ENCODE results near the gene FAM227B.

The FAM227B gene

DNA sequence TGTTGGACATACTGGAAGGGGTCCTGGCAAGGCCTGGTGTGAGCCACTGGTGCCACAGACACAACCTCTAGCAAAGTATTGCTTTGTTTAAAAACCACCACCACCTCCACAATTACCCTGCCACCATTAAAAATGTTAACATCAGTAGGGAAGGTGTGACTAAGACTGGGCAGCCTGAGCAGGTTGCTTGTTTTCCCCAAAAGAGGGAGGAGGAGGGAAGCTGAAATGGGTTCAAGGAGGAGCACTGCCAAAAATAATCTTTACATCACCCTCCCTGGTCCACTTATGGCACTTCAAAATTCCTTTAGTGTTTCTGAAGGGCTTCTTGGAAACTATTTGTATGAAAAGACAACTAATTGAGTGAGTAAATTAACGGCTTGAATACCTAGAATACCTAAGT, 297.4 kb downstream of the FAM227B start:
- no peak overlapping the region for H3K27ac ChIP-seq (ENCODE audit: poor library complexity, severe bottlenecking)
- H3K36me3 ChIP-seq (ENCODE audit: low read depth), result peaks cover 24% of the 10 kb centered on the region
- no peak overlapping the region for H3K4me3 ChIP-seq (ENCODE audit: severe bottlenecking)
- no peaks in the 10 kb centered on the region for H3K4me1 ChIP-seq (ENCODE audit: insufficient read depth, poor library complexity, severe bottlenecking)
- TF ChIP-seq, protein P1, sequence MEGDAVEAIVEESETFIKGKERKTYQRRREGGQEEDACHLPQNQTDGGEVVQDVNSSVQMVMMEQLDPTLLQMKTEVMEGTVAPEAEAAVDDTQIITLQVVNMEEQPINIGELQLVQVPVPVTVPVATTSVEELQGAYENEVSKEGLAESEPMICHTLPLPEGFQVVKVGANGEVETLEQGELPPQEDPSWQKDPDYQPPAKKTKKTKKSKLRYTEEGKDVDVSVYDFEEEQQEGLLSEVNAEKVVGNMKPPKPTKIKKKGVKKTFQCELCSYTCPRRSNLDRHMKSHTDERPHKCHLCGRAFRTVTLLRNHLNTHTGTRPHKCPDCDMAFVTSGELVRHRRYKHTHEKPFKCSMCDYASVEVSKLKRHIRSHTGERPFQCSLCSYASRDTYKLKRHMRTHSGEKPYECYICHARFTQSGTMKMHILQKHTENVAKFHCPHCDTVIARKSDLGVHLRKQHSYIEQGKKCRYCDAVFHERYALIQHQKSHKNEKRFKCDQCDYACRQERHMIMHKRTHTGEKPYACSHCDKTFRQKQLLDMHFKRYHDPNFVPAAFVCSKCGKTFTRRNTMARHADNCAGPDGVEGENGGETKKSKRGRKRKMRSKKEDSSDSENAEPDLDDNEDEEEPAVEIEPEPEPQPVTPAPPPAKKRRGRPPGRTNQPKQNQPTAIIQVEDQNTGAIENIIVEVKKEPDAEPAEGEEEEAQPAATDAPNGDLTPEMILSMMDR (IDR thresholded peaks at IDR 0.05; ENCODE audit: poor library complexity, severe bottlenecking), result no peak
- ATAC-seq (ENCODE audit: low read depth) (0 out of 3 replicates have a peak, but pooled peaks have one; percentile 17), DNase-seq (ENCODE audit: low spot score) (no peak)
- H3K9me3 ChIP-seq (ENCODE audit: severe bottlenecking), result no peaks in the 10 kb centered on the region
- no peaks in the 10 kb centered on the region for H3K27me3 ChIP-seq (ENCODE audit: insufficient read depth, poor library complexity, severe bottlenecking)

DNA sequence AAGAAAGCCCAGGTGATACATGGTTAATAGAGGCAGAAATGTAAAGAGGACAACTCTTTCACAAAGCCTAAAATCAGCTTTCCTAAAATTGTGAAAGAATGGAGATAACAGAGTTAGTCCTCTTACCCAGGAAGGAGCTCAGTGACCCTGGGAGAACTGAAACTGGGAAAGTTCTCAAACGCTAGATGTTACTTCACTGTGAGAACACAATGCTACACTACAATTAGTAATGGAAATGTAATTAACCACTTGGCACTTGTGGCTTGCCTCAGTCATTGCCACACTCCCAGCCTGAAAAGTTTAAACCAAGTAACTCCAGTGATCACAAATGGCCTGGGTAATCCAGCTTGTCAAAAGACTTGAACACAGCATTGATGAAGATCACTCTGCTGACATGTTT, 300.3 kb downstream of the FAM227B start:
- Histone ChIP-seq H3K4me1 (ENCODE audit: insufficient read depth, poor library complexity, severe bottlenecking) (no peaks in the 10 kb centered on the region), H3K4me3 (ENCODE audit: severe bottlenecking) (no peak overlapping the region), H3K9me3 (ENCODE audit: severe bottlenecking) (no peaks in the 10 kb centered on the region), H3K27me3 (ENCODE audit: insufficient read depth, poor library complexity, severe bottlenecking) (no peaks in the 10 kb centered on the region), H3K36me3 (ENCODE audit: low read depth) (peaks cover 18% of the 10 kb centered on the region; the same call in 1 of the 2 replicates), H3K27ac (ENCODE audit: poor library complexity, severe bottlenecking) (no peak overlapping the region)
- TF ChIP-seq, protein P1 (IDR thresholded peaks at IDR 0.05; ENCODE audit: poor library complexity, severe bottlenecking), result no peak
- no peak for ATAC-seq (ENCODE audit: low read depth)
- DNase-seq (ENCODE audit: low spot score), result no peak

- H3K27ac ChIP-seq (ENCODE audit: poor library complexity, severe bottlenecking), result no peak overlapping the region
- TF ChIP-seq, protein P1 (IDR thresholded peaks at IDR 0.05; ENCODE audit: poor library complexity, severe bottlenecking), result no peak
- ATAC-seq (ENCODE audit: low read depth) (no peak), DNase-seq (ENCODE audit: low spot score) (no peak)
- no peaks in the 10 kb centered on the region for H3K4me1 ChIP-seq (ENCODE audit: insufficient read depth, poor library complexity, severe bottlenecking)
- H3K9me3 ChIP-seq (ENCODE audit: severe bottlenecking), result no peaks in the 10 kb centered on the region
- peaks cover 12% of the 10 kb centered on the region; the same call in 1 of the 2 replicates for H3K36me3 ChIP-seq (ENCODE audit: low read depth)
- H3K27me3 ChIP-seq (ENCODE audit: insufficient read depth, poor library complexity, severe bottlenecking), result no peaks in the 10 kb centered on the region
- H3K4me3 ChIP-seq (ENCODE audit: severe bottlenecking), result no peak overlapping the region
Measured at GRCh38 chr15:49315391-49315823, 305.2 kb downstream of the FAM227B start.

- no peak overlapping the region for H3K27ac ChIP-seq (ENCODE audit: poor library complexity, severe bottlenecking)
- DNase-seq (ENCODE audit: low spot score) (no peak), ATAC-seq (ENCODE audit: low read depth) (no peak)
- TF ChIP-seq, protein P1 (IDR thresholded peaks at IDR 0.05; ENCODE audit: poor library complexity, severe bottlenecking), result no peak
- no peaks in the 10 kb centered on the region for H3K9me3 ChIP-seq (ENCODE audit: severe bottlenecking)
- H3K4me3 ChIP-seq (ENCODE audit: severe bottlenecking), result no peak overlapping the region
- H3K27me3 ChIP-seq (ENCODE audit: insufficient read depth, poor library complexity, severe bottlenecking), result no peaks in the 10 kb centered on the region
- peaks cover 6% of the 10 kb centered on the region; the same call in 1 of the 2 replicates for H3K36me3 ChIP-seq (ENCODE audit: low read depth)
- no peaks in the 10 kb centered on the region for H3K4me1 ChIP-seq (ENCODE audit: insufficient read depth, poor library complexity, severe bottlenecking)
Measured at GRCh38 chr15:49314716-49315115, 305.9 kb downstream of the FAM227B start.

- no peaks in the 10 kb centered on the region for H3K4me1 ChIP-seq (ENCODE audit: insufficient read depth, poor library complexity, severe bottlenecking)
- no peak overlapping the region for H3K4me3 ChIP-seq (ENCODE audit: severe bottlenecking)
- DNase-seq (ENCODE audit: low spot score), result no peak
- no peaks in the 10 kb centered on the region for H3K27me3 ChIP-seq (ENCODE audit: insufficient read depth, poor library complexity, severe bottlenecking)
- no peaks in the 10 kb centered on the region for H3K36me3 ChIP-seq (ENCODE audit: low read depth)
- no peaks in the 10 kb centered on the region for H3K9me3 ChIP-seq (ENCODE audit: severe bottlenecking)
- H3K27ac ChIP-seq (ENCODE audit: poor library complexity, severe bottlenecking), result no peak overlapping the region
- TF ChIP-seq, protein P1 (IDR thresholded peaks at IDR 0.05; ENCODE audit: poor library complexity, severe bottlenecking), result no peak
- ATAC-seq (ENCODE audit: low read depth), result peak; percentile 78
Measured at GRCh38 chr15:49313650-49314049, 307.0 kb downstream of the FAM227B start.

Measured in RWPE2 (cell line).